ENCODE measurements around the gene BCL11A. TPM values are rescaled to one million over a fixed set of nuclear protein-coding genes. Genes with fewer than 3 reads are reported as not detected.

The BCL11A gene
- total RNA-seq, 5 donors from 2014 or later (not counting 1 experiment from before 2014, with no cell fraction given), result 3.6 to 11.9 (median 5.6) TPM

DNA sequence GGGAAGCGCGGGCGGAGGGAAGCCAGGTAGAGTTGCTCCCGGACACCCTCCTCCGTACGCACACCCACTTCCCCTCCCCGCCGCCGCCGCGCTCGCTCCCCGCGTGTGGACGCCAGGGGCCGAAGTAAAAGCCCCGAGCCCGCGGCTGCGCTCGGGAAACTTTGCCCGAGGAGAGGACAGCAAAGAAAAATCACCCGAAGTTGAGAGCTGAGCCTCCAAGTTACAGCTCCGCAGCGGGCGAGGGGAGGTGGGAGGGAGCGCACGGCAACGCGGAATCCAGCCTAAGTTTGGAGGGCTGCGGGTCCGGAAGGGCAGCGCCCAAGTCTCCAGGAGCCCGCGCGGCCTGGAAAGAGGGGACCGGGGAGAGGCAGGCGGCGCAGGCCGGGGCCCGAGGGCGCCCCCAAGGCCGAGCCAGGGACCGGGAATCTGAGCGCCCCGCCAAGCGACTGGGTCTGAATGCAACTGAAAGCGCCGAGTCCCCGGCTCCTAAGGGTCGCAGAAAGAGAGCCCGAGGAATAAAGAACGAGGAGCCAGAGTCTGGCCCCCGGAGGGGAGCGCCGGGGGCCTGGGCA, 706 bp upstream of the BCL11A start:
- ChIA-PET POLR2A (no interaction called here), CTCF (interaction anchor here in 1 of 2 donors (0.7 kb wide), 1 partner anchor 335 kb away, joined by 4 read pairs; no protein-coding TSS in a partner anchor)
- peak overlapping the region; percentile 84 to 93 (median 84) for H3K4me3 Mint-ChIP-seq
- peaks cover 43 to 61% (median 49%) of the 10 kb centered on the region in 3 donors for H3K4me1 Mint-ChIP-seq
- H3K27ac Mint-ChIP-seq, result no peak overlapping the region
- no peaks in the 10 kb centered on the region for H3K9me3 Mint-ChIP-seq
- Histone ChIP-seq H3K36me3 (ENCODE audit: control insufficient read depth in 2 of 2, extremely low read depth in 1 of 2, insufficient read depth in 1 of 2, low read length in 1 of 2) (no peaks in the 10 kb centered on the region), H3K27ac (ENCODE audit: low read length) (no peak overlapping the region), H3K27me3 (replicated peaks in 1 of 2; ENCODE audit: control insufficient read depth in 2 of 2, extremely low read depth in 1 of 2, insufficient read depth in 2 of 2, low read length in 1 of 2) (peaks cover 0 to 86% of the 10 kb centered on the region in 2 experiments), H3K4me1 (ENCODE audit: control insufficient read depth in 1 of 2, extremely low read depth in 1 of 2, insufficient read depth in 2 of 2, low read length in 2 of 2) (peaks cover 19 to 79% of the 10 kb centered on the region in 2 experiments), H3K4me3 (ENCODE audit: control insufficient read depth in 1 of 2, extremely low read depth in 1 of 2, low read length in 1 of 2) (peak overlapping the region; percentile 64 to 97), H3K9me3 (no peaks in the 10 kb centered on the region)
- H3K36me3 Mint-ChIP-seq, result no peaks in the 10 kb centered on the region
- peaks cover 28 to 61% of the 10 kb centered on the region in 2 donors for H3K27me3 Mint-ChIP-seq
- ATAC-seq (replicated peaks in 1 of 4) (peak in 1 of 4 experiments; percentile 16), DNase-seq (peak in 8 of 35 experiments; percentile 5 to 49 (median 22))
- under 1% methylated on average over 42 of the region's 56 CpGs for WGBS (ENCODE audit: insufficient coverage)

DNA sequence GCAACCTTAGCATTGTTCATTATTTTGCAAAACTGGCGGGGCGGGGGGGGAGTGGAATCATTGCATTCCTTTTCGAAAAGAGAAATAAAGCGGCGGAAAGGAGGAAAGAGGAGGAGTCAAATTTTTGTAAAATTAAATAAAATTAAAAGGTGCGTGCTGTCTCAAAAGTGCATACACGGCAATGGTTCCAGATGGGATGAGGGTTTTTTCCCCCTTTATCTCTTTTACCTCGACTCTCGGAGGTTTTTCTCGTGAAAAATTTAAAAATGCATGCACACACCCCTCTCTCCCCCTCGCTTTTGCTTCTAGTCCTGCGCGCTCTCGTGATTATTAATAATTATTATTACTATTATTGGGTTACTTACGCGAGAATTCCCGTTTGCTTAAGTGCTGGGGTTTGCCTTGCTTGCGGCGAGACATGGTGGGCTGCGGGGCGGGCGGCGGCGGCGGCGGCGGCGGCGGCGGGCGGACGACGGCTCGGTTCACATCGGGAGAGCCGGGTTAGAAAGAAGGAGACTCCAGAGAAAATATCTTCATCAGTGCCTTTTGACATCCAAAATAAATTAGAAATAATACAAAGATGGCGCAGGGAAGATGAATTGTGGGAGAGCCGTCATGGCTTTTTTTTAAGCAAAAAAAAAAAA, 481 bp downstream of the BCL11A start:
- ChIA-PET CTCF (interaction anchor here in 1 of 2 donors (0.6 kb wide), 1 partner anchor 10 kb away, joined by 3 read pairs; no protein-coding TSS in a partner anchor), POLR2A (no interaction called here)
- DNase-seq, result no peak
- H3K27me3 Mint-ChIP-seq, result peaks cover 33 to 64% of the 10 kb centered on the region in 2 donors
- peak overlapping the region; percentile 74 to 93 (median 82) for H3K4me3 Mint-ChIP-seq
- H3K9me3 Mint-ChIP-seq, result no peaks in the 10 kb centered on the region
- H3K27ac Mint-ChIP-seq, result no peak overlapping the region
- H3K36me3 Mint-ChIP-seq, result no peaks in the 10 kb centered on the region
- ATAC-seq (replicated peaks in 1 of 4), result no peak
- H3K4me3 ChIP-seq (ENCODE audit: control insufficient read depth in 1 of 2, extremely low read depth in 1 of 2, low read length in 1 of 2), result peak overlapping the region; percentile 26 to 80
- WGBS (ENCODE audit: insufficient coverage), result 0% methylated on average over 3 of the region's 38 CpGs
- H3K36me3 ChIP-seq (ENCODE audit: control insufficient read depth in 2 of 2, extremely low read depth in 1 of 2, insufficient read depth in 1 of 2, low read length in 1 of 2), result no peaks in the 10 kb centered on the region
- H3K27ac ChIP-seq (ENCODE audit: low read length), result no peak overlapping the region
- H3K4me1 ChIP-seq (ENCODE audit: control insufficient read depth in 1 of 2, extremely low read depth in 1 of 2, insufficient read depth in 2 of 2, low read length in 2 of 2), result peaks cover 23 to 82% of the 10 kb centered on the region in 2 experiments
- peaks cover 49 to 67% (median 55%) of the 10 kb centered on the region in 3 donors for H3K4me1 Mint-ChIP-seq
- H3K27me3 ChIP-seq (replicated peaks in 1 of 2; ENCODE audit: control insufficient read depth in 2 of 2, extremely low read depth in 1 of 2, insufficient read depth in 2 of 2, low read length in 1 of 2), result peaks cover 0 to 83% of the 10 kb centered on the region in 2 experiments
- H3K9me3 ChIP-seq, result no peaks in the 10 kb centered on the region

DNA sequence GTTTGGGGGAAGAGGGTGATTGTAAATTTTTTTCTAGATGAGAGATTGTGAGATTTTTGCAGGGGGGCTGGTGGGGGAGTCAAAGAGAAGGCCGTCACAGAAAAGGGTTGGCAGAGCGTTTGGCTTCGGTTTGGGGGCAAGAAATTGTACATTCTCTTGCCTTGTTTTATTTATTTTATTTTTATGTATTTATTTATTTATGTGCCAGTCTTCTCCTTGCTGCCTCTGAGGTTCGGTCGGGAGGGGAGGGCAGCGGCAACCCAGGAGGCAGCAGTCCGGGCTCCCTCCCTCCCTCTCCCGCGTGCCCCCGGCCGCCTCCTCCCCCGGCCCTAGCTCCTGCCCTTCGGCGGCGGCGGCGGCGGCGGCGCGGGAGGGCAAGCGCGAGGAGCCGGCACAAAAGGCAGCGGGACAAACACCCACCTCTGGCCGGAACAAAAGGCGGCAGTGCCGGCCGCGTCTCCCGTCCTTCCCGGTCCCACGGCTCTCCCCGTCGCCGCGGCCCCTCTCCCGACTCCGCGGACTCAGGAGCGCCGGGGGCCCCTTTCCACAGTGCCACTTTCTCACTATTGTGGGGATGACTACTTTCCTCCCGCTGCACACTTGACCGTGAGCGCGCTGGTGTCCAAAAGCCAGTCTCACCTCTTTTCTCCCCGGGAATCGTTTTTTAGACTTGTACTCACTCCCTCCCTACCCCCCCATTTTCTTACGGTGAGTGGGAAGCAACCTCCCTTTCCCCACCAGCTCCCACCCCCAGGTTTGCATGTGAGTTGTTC, 1.2 kb downstream of the BCL11A start:
- peaks cover 45 to 62% (median 51%) of the 10 kb centered on the region in 3 donors for H3K4me1 Mint-ChIP-seq

DNA sequence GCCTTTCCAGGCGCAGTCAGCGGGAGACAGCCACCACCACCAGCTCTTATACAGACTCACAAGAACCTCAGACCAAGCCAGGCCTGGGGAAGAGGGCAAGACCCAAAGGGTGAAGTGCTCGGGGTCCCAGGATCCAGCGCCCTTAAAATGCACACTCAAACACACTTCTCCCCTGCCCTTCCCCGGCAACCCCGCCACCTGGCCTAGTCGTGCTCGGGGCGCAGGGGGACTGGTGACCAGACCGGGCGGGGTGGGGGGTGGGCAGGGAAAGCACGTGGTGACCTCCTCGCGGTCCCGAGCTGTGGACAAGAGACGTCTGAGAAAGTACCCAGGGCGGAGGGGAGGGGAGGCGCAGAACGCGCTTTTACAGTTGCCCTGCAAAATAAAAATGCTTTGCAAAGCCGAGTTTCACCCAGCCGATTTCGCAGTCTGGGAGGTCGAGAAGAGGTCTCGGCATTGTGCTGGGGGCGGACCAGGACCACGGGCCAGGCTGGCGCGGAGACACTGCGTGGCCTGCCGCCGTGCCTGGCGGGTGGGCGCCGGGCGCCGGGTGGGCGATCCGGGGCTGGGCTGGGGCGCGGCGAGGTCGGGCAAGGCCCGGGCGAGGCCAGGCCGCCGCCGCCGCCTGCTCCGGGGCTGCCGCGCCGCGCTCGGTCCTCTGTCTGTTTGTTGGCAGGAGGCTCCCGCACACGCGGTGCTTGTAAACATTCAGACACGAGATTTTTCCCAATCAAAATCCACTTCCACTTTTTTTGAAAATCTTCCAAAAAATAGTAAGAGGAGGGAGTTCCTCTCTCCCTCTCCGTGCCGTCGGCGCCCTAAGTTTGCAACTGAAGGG, 2.0 kb downstream of the BCL11A start:
- CTCF ChIA-PET, result no interaction called here
- peak overlapping the region in 1 of 2 donors; percentile 80 for H3K4me3 ChIP-seq (ENCODE audit: control insufficient read depth in 1 of 2, extremely low read depth in 1 of 2, low read length in 1 of 2)
- POLR2A ChIA-PET, result no interaction called here
- peak overlapping the region in 1 of 2 donors; percentile 16 for H3K27ac Mint-ChIP-seq
- ATAC-seq (replicated peaks in 1 of 4) (no peak), DNase-seq (peak in 3 of 35 experiments; percentile 9 to 28 (median 18))
- H3K9me3 Mint-ChIP-seq, result no peaks in the 10 kb centered on the region
- peaks cover 0 to 70% of the 10 kb centered on the region in 2 experiments for H3K27me3 ChIP-seq (replicated peaks in 1 of 2; ENCODE audit: control insufficient read depth in 2 of 2, extremely low read depth in 1 of 2, insufficient read depth in 2 of 2, low read length in 1 of 2)
- WGBS (ENCODE audit: insufficient coverage), result 4% methylated on average over 42 of the region's 63 CpGs
- H3K27me3 Mint-ChIP-seq, result peaks cover 34 to 67% of the 10 kb centered on the region in 2 donors
- peak overlapping the region; percentile 58 to 93 (median 73) for H3K4me3 Mint-ChIP-seq
- no peaks in the 10 kb centered on the region for H3K9me3 ChIP-seq
- H3K36me3 Mint-ChIP-seq, result no peaks in the 10 kb centered on the region
- no peaks in the 10 kb centered on the region for H3K36me3 ChIP-seq (ENCODE audit: control insufficient read depth in 2 of 2, extremely low read depth in 1 of 2, insufficient read depth in 1 of 2, low read length in 1 of 2)
- no peak overlapping the region for H3K27ac ChIP-seq (ENCODE audit: low read length)
- H3K4me1 Mint-ChIP-seq, result peaks cover 37 to 54% (median 44%) of the 10 kb centered on the region in 3 donors
- H3K4me1 ChIP-seq (ENCODE audit: control insufficient read depth in 1 of 2, extremely low read depth in 1 of 2, insufficient read depth in 2 of 2, low read length in 2 of 2), result peaks cover 25 to 71% of the 10 kb centered on the region in 2 experiments

More for the DNA sequence above, 1.2 kb downstream of the BCL11A start:
- ChIA-PET CTCF (no interaction called here), POLR2A (no interaction called here)
- no peak overlapping the region for H3K27ac ChIP-seq (ENCODE audit: low read length)
- WGBS (ENCODE audit: insufficient coverage), result 2% methylated on average over 27 of the region's 49 CpGs
- Mint-ChIP-seq H3K27ac (no peak overlapping the region), H3K4me3 (peak overlapping the region; percentile 58 to 93 (median 73)), H3K9me3 (no peaks in the 10 kb centered on the region), H3K36me3 (no peaks in the 10 kb centered on the region), H3K27me3 (peaks cover 33 to 65% of the 10 kb centered on the region in 2 donors)
- peak overlapping the region; percentile 21 to 80 for H3K4me3 ChIP-seq (ENCODE audit: control insufficient read depth in 1 of 2, extremely low read depth in 1 of 2, low read length in 1 of 2)
- H3K9me3 ChIP-seq, result no peaks in the 10 kb centered on the region
- H3K4me1 ChIP-seq (ENCODE audit: control insufficient read depth in 1 of 2, extremely low read depth in 1 of 2, insufficient read depth in 2 of 2, low read length in 2 of 2), result peaks cover 25 to 78% of the 10 kb centered on the region in 2 experiments
- no peaks in the 10 kb centered on the region for H3K36me3 ChIP-seq (ENCODE audit: control insufficient read depth in 2 of 2, extremely low read depth in 1 of 2, insufficient read depth in 1 of 2, low read length in 1 of 2)
- H3K27me3 ChIP-seq (replicated peaks in 1 of 2; ENCODE audit: control insufficient read depth in 2 of 2, extremely low read depth in 1 of 2, insufficient read depth in 2 of 2, low read length in 1 of 2), result peaks cover 0 to 78% of the 10 kb centered on the region in 2 experiments
- ATAC-seq (replicated peaks in 1 of 4) (no peak), DNase-seq (peak in 1 of 35 experiments; percentile 8)

DNA sequence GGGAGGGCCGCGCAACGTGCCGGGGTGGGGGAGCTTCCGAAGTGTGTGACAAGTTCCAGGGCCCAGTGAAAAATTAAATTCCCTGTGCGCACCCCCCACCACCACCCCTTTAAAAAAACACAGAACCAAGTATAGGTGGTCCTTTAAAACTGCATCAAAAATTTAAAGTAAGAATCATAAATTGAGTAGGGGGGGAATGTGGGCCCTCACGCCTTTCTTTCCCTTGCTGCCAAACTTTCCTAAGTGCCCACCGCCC, 2.5 kb downstream of the BCL11A start:
- H3K9me3 ChIP-seq, result no peaks in the 10 kb centered on the region
- peaks cover 27 to 68% of the 10 kb centered on the region in 2 experiments for H3K4me1 ChIP-seq (ENCODE audit: control insufficient read depth in 1 of 2, extremely low read depth in 1 of 2, insufficient read depth in 2 of 2, low read length in 2 of 2)
- CTCF ChIA-PET, result no interaction called here
- no peaks in the 10 kb centered on the region for H3K36me3 ChIP-seq (ENCODE audit: control insufficient read depth in 2 of 2, extremely low read depth in 1 of 2, insufficient read depth in 1 of 2, low read length in 1 of 2)
- POLR2A ChIA-PET, result no interaction called here
- ATAC-seq (replicated peaks in 1 of 4), result no peak
- H3K27ac ChIP-seq (ENCODE audit: low read length), result no peak overlapping the region
- H3K27me3 ChIP-seq (replicated peaks in 1 of 2; ENCODE audit: control insufficient read depth in 2 of 2, extremely low read depth in 1 of 2, insufficient read depth in 2 of 2, low read length in 1 of 2), result peaks cover 0 to 71% of the 10 kb centered on the region in 2 experiments
- DNase-seq, result no peak
- H3K9me3 Mint-ChIP-seq, result no peaks in the 10 kb centered on the region
- H3K4me3 Mint-ChIP-seq, result peak overlapping the region; percentile 47 to 93 (median 63)
- H3K36me3 Mint-ChIP-seq, result no peaks in the 10 kb centered on the region
- H3K27ac Mint-ChIP-seq, result no peak overlapping the region
- peaks cover 38 to 68% of the 10 kb centered on the region in 2 donors for H3K27me3 Mint-ChIP-seq
- H3K4me3 ChIP-seq (ENCODE audit: control insufficient read depth in 1 of 2, extremely low read depth in 1 of 2, low read length in 1 of 2), result peak overlapping the region in 1 of 2 donors; percentile 80
- H3K4me1 Mint-ChIP-seq, result peaks cover 36 to 51% (median 40%) of the 10 kb centered on the region in 3 donors
- no CpG with 5 or more reads among the region's 8 CpGs for WGBS (ENCODE audit: insufficient coverage)

Measured in T-cell (primary cell).